Fibroblast of skin of abdomen (primary cell): ENCODE data around the gene EIF2AK2.
A peak's percentile ranks its signal among the peaks of the same experiment; 100 is the strongest.

ENCODE experiments used
- DNase-seq: peaks from one replicate; pipeline ENCODE4 v3.0.0-alpha.2; 2013

The EIF2AK2 gene

DNA sequence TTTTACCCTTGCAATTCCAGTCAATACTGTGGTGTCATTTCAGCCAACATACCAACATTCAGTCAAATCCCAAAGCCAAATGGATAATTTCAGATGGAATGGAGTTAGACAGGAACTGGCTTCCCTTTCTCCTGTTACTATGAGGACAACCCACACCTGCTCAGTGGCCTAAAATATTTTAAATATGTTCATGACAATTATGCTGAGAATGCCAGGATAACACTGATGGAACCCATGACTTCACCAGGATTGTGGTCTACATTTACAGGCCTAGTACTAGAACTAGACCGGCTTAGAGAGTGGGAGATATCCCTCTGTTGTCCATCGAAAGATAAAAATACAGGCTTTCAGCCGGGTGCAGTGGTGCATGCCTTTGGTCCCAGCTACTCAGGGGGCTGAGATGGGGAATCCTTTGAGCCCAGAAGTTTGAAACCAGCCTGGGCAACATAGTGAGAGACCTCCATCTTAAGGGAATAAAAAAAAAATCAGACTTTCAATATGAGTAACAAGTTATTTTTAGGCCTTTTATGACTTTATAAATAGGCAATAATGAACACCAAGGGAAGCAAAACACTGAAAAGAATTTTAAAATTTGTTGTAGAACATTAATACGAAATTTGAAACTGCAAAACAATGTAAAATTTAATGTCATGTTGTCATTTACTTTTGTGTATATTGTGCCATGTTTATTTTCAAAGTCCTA is 58.2 kb downstream of the EIF2AK2 start:
- DNase-seq = no peak

DNA sequence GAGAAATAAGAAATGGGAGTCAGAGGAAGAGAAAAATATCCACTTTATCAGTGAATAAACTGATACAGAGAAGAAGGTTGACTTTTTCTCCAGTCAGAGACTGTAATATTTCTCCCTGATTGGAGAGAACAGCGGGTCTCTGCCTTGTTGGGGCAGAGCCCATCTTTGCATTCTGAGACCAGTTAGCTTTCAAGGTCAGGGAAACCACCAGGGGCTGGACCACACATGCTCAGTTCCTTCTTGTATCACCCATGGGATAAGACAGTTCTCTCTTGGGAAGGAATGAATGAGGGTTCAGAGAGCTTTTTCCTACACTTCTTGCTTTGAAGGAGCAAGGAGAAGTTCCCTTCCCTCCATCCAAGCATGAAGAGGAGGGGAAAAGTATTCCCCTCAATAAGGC is 60.2 kb downstream of the EIF2AK2 start:
- no peak for DNase-seq

DNA sequence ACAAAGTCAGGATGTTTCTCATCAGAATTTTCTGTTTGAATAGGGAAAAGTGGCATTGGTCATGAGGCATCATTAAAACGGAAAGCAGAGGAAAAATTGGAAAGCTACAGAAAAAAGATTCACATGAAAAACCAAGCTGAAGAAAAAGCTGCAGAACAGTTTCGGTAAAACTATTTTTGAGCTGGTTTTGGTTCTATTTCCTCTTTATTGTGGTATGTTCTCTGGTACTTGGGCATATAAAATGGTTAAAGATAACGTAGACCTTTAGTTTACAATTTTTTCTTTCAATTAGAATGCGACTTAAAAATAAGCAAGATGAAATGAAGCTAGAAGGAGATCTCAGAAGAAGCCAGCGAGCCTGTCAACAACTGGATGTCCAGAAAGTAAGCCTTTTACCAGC is 64.9 kb downstream of the EIF2AK2 start:
- DNase-seq = no peak

DNA sequence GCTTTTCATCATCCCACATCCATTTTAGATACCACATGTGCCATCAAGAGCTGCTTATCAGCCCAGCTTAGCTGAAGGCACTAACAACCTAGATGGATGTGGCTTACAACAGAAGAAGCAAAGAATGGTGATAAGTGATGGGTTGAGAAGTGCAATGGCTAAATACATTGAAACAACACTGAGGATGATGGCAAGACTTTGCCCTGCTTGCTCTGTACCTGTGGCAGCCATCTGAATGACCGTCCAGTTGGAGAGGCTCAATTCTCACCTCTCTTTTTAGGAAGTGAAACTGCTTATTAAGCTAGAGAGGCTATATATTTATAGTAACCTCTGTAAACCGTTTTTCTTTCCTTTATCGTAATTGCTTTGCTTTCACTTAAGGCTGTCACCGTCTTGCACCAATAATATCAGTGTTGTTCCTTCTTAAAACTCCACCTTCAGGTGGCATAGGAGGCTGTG is 66.7 kb downstream of the EIF2AK2 start:
- DNase-seq = no peak

DNA sequence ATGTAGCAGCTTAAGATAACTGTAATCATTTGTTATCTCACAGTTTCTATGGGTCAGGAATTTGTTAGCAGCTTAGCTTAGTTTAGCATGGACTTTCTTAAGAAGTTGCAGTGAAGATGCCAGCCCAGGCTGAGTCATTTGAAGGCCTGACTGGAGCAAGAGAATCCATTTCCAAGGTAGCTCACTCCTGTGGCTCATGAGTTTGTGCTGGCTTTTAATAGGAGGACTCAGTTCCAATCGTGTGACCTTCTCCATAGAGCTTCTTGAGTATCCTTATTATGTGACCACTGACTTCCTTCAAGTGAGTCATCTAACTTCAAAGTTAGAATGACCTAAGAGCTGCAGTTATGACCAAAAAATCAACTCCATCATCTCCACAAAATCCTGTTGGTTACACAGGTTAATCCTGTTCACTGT is 71.0 kb downstream of the EIF2AK2 start:
- peak; percentile 31 for DNase-seq

DNA sequence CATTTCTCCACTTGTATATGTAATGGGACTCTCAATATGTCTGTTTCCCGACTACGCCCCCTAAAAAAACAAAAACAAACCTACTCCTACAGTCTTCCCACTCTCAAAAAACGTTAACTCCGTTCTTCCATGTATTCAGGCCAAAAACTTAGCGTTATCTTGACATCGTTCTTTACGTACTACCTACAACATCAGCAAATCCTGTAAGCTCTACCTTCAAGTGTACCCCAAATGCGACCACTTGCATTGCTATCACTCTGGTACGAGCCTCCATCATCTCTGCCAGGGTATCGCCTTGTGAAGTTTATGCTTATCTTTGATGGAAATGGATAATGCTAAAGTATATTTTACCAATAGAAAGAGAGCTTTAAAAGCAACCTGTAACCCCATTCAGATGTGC is 72.0 kb downstream of the EIF2AK2 start:
- no peak for DNase-seq

DNA sequence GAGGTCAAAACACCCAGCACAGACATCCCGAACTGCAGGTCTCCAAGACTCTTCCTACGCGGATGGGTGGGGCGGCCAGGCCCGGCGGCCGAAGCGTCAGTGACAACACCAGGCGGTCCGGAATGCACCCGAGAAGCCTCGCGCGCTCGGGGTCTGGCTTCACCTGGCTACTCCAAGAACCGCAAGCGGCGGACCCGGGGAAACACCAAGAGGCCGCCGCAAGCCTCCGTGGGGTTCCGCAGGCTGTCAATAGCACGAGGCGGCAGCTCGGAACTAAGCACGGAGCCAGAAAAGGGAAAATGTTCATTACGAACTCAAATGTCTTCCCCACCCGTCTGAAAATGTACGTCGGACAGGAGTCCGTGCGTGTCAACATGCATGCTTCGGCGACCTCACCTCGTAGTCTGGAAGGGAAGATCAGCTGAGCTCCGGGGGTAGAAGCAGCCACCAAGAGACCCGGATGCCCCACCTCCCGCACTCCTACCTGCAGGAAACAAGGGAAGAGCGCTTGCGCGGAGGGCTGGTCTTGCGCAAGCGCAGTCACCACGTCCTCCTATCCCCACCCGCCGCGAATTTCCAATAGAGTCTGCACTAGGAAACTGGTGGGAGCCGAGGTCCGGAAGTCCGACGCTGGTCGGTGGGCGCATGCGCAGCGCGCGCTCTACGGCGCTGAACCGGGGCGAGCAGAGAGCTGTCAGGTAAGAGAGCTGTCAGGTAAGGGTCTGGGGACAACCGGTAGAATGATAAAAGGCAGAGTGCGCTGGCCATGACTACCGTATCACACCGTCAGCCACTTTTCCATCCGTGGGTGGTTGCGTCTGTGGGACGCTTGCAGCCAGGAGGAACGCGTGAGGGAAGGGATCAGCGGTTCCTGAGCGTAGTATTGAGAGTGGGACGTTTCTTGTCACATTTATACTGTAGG is 72.6 kb downstream of the EIF2AK2 start, which contains the start of the genes GPATCH11 and HEATR5B:
GPATCH11 (plus strand) TSS at position 646 of the 922 bp plus-strand sequence. CDS start 3,864 bp downstream, outside the sequence.
HEATR5B (minus strand) TSS at position 500 of the 922 bp plus-strand sequence. CDS start 958 bp downstream, outside the sequence.
- DNase-seq = peak; percentile 96

DNA sequence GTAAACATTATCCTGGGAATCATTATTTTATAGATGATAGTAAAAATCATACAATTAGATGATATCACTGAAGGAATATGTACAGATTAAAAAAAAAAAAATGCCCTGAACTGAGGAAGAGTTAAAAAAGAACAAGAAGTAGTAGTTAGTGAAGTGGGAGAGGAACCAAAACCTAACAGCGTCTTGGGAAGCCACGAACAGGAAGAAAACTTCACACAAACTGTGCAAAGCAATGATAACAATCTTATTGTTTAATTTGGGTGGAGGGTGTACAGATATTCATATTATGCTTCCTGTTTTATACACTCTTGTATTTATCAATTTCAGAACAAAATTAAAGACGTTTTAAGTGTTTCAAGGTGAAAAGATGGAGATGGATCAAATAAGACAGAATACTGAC is 76.1 kb downstream of the EIF2AK2 start:
- DNase-seq = no peak

DNA sequence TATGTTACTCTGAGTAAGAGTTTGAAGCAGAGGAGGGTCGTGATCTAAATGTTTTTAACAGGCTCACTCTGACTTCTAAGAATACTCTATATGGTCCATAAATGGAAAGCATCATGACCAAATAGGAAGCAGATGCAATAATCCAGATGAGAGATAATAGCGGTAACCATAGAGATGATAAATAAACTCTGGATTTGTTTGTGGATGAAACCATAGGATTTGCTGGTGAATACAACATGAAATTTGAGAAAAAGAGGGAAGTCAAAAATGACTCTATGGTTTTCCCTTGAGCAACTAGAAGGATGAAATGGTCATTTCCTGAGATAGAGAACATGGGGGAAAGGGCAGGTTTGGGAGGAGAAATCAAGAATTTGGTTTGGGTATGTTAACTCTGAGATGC is 76.5 kb downstream of the EIF2AK2 start:
- no peak for DNase-seq

DNA sequence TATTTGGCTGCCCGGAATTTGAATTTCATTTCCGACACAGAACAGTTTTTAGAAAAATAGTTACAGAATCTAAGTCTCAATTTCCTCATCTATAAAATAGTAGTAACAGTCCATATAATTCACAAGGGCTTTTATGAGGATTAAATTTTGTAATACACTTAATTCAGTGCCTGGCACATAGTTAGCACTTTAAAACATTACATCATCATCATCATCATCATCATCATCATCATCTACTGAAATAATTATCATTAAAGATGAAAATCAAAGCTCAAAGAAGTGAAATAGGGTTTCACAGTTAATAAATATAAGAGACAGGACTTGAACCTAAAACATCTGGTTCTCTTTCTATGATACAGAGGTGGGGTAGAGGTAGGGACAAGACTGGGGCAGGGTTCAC is 85.8 kb downstream of the EIF2AK2 start:
- no peak for DNase-seq

DNA sequence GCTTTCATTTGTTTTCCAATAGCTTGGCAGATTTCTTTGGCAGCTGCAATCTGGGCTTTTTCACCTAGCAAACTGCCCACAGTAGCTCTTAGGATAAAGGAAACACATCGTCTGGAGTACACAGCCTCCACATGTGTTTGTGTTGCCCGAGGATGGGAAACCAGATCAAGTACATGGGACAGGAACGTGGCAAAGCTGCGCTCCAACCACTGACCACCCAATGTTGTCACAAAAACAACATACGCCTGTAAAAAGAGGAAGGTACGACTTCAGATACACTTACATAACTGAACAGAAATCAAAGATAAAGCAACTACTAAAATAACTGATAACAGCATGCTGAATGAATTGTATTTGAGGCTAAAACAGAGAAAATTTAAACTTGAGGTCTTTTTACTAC is 88.1 kb downstream of the EIF2AK2 start:
- DNase-seq = no peak

DNA sequence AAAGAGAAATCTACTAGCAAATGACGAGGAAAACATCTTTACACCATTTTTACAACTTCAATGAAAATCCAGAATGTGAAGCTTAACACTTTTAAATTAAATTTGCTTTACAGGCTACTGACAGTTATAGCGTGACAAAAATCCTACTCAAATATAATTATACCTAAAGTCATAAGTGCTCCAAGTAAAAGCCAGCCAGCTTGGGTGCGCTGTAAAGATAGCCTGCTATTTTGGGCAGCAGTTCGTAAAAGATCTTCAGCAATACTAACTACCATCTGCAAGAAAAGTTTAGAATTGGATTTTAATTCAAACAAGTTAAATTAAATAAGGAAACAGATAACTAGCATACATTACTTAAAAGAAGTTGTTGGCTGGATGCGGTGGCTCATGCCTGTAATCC is 95.0 kb downstream of the EIF2AK2 start:
- DNase-seq = no peak

DNA sequence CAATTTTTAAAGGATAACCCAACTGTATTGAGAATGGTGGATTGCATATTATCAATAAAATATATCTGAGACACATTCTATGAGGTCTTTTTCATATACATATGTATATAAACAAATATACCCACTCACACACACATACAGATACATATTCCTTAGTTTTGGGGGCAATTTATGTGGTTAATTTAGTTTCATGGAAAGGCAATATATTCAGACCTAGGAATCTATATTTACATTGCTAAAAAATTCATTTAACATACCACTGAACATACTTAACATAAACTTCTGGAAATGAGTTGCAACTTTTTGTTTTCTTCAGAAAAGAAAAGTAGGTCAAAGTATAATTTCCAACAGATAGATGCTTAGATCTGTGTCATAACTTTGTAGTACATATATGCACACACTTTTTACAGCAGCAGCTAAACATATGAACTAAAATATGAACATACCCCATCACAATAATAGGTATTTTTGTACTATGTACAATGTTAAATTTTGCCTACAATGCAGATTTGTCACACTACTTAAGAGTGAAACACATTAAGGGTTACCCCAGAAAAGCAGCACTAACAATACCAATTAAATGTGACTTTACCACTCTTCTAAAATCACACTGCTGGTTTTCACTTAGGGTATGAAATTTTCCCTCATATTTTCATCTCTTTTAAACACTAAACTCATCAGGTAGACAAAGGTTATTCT is 95.6 kb downstream of the EIF2AK2 start:
- DNase-seq = no peak

DNA sequence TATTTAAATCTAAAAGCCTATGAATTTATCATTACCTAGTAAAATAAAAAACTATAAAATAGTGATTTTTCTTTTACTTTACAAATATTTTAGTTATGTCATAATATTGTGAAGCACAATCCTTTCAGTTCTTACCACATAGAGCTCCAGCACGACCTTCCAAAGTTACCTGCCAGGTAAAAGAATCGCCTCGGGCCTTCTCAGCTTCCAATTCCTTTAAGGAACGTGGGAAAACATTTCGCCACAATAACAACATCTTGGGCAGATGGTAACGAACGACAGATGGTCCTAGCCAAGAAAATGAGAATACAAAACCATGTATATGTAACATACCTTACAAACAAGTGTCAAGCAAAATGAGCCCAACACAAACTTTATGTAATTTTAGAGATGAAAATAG is 96.3 kb downstream of the EIF2AK2 start:
- no peak for DNase-seq

DNA sequence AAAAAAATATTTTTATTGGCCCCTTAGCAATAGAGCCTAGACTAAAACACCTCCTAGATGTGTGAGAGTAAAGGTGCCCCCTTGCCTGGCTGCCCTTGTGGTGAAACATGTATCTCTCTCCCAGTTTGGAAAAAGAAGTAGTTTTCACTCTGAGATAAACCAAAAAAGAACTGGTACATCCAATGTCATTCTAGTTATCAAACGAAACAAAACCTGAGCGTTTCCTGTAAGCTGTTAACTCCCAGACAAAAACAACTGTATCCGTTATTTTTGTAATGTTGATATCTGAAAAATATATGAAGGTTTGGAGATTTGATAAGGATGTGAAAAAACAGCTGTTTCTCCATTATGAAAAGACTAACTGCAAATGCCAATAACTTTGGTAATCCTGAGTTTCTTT is 96.9 kb downstream of the EIF2AK2 start:
- DNase-seq = no peak

DNA sequence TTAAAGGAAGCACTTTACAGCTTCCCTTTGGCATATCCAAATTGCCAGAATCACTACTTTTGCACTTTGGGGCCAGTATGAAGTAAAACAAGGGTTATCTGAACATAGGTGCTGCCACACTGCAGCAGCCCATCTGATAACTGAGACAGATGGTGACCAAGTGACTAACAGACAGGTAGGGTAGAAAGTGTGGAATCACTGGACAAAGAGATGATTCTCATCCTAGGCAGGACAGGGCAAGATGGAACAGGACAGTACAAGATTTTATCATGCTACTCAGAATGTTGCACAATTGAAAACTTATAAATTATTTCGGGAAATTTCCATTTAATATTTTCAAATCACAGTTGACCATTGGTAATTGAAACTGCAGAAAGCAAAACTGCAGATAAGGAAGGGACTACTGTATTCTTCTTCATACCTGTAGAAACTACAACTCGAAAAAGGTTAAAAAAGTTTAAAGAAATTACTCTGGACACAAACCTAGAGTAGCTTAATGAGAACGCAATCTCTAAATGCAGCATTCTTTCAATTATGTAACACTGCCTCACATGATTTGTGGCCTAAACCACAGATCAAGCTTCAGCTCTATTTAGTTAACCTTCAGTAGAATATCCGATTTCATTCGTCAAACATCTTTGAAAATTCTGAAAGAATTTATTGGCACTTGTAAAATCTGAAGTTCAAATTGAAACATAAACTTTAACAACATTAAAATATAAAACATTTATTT is 104.0 kb downstream of the EIF2AK2 start:
- DNase-seq = no peak
